ENCODE measurements around the gene MLPH.

The MLPH gene

GRCh38 chr2:237557633-237558015 lies 70.6 kb downstream of the MLPH start:
- no peak for TF ChIP-seq CTCF (IDR thresholded peaks at IDR 0.05; ENCODE audit: insufficient read depth, missing control alignments)
- DNase-seq (ENCODE audit: insufficient read length, low spot score) (no peak), FAIRE-seq (no peak)

GRCh38 chr2:237558961-237559641 lies 72.0 kb downstream of the MLPH start:
- DNase-seq (ENCODE audit: insufficient read length, low spot score): no peak
- no peak for TF ChIP-seq CTCF (IDR thresholded peaks at IDR 0.05; ENCODE audit: insufficient read depth, missing control alignments)
- FAIRE-seq: no peak

- FAIRE-seq (no peak), DNase-seq (ENCODE audit: insufficient read length, low spot score) (no peak)
- TF ChIP-seq CTCF (IDR thresholded peaks at IDR 0.05; ENCODE audit: insufficient read depth, missing control alignments): no peak
These were observed 74.2 kb downstream of the MLPH start for GRCh38 chr2:237561221-237561620.

GRCh38 chr2:237563816-237564215 lies 76.8 kb downstream of the MLPH start:
- no peak for DNase-seq (ENCODE audit: insufficient read length, low spot score)
- no peak for TF ChIP-seq CTCF (IDR thresholded peaks at IDR 0.05; ENCODE audit: insufficient read depth, missing control alignments)
- FAIRE-seq: no peak

GRCh38 chr2:237564526-237565131 lies 77.6 kb downstream of the MLPH start:
- DNase-seq (ENCODE audit: insufficient read length, low spot score): no peak
- TF ChIP-seq CTCF (IDR thresholded peaks at IDR 0.05; ENCODE audit: insufficient read depth, missing control alignments): no peak
- FAIRE-seq: no peak

- TF ChIP-seq CTCF (IDR thresholded peaks at IDR 0.05; ENCODE audit: insufficient read depth, missing control alignments): no peak
- peak; percentile 16 for FAIRE-seq
These were observed 78.9 kb downstream of the MLPH start for GRCh38 chr2:237565974-237566373.

More at GRCh38 chr2:237565974-237566373, 78.9 kb downstream of the MLPH start:
- DNase-seq (ENCODE audit: insufficient read length, low spot score): no peak

Data from D721Med (cell line).